ENCODE measurements around the gene SH2D7.

SH2D7 gene

DNA sequence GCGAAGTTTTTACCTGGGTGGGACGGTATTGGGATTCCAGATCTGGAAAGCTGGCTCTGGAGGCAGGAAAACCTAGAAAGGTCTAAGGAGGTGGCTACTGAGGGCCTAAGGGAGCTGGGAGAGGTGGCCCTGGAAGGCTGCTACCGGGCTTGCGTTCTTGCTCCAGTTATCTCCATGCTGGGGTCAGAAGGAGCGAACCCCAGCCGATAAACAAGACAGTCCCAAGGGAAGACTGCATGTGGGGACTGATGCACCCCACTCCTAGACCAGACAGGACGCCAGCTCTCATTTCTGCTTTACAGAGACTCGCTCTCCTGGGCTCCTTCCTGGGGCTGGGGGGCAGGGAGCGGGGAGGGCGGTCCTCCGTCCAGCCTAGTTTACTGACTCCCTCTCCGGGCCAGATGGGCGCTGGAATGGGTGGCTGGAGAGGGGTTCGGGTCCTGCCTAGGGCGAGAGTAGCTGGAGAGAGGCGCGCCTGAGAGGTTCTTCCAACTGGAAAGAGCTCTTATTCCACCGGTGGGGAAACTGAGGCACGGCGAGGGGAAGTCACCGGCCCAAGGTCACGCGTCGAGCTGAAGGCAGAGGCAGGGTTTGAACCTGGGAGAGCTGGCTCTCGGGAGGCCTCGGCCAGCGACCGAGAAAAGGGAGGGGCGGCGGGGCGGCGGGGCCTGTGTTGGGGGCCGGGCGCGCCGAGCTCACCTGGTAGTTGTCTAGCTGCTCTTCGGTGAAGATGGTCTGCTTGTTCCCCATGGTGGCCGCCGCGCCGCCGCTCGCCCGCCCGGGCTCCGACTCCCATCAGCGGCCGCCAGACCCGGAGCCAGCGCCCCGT, 38.3 kb downstream of the SH2D7 start:
- Histone ChIP-seq H3K4me3 (ENCODE audit: low read depth in 1 of 2, low read length in 2 of 2) (peak overlapping the region in 1 of 2 donors; percentile 31), H3K4me1 (ENCODE audit: control insufficient read depth in 1 of 2, insufficient read depth in 2 of 2, low read length in 2 of 2) (peaks cover 4 to 6% of the 10 kb centered on the region in 2 donors), H3K9me3 (ENCODE audit: control insufficient read depth in 1 of 2, low read length in 2 of 2) (no peaks in the 10 kb centered on the region), H3K27me3 (ENCODE audit: low read depth, low read length) (no peaks in the 10 kb centered on the region), H3K36me3 (ENCODE audit: control insufficient read depth in 1 of 2, insufficient read depth in 2 of 2, low read length in 2 of 2) (no peaks in the 10 kb centered on the region), H3K27ac (ENCODE audit: low read length) (no peak overlapping the region)

DNA sequence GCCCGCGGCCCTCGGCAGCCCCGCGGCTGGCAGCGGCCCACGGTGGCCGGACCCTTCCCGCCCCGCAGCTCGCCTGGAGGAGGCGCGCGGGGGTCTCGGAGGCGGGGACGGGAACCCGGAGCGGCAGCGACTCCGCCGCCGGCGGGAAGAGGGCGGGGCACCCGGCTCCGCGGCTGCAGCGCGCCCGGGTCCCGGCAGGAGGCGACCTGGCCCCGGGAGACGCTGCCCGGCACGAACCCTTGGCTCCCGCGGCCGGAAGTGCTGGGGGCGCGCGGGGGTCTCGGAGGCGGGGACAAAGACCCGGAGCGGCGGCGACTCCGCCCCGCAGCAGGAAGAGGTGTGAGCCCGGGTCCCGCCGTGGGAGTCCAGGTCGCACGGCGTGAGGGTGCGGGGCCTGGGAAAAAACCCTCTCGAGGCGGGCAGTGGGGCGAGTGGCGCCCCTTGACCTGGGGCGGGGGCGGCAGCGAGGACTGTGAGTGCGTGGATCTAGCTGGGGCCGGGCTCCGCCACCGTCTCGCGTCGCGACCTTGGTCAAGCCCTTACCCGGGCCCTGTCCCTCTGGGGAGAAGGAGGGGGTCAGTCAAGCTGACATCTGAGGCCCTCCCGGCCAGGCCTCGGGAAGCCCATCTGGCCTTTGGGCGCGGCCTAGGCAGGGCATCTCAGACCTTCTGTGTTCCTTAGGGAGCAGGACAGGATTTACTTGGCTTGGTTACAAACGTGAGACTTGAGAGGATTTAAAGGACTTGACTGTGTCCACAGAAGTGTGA, 39.1 kb downstream of the SH2D7 start, which contains the start of gene CIB2:
CIB2 (minus strand) TSS at position 151 of the 767 bp plus-strand sequence. CDS start 230 bp downstream, outside the sequence.
- Histone ChIP-seq H3K27ac (ENCODE audit: low read length) (peak within 1 kb of the TSS; percentile 74), H3K36me3 (ENCODE audit: control insufficient read depth in 1 of 2, insufficient read depth in 2 of 2, low read length in 2 of 2) (no peaks in the 10 kb centered on the region), H3K27me3 (ENCODE audit: low read depth, low read length) (no peaks in the 10 kb centered on the region), H3K9me3 (ENCODE audit: control insufficient read depth in 1 of 2, low read length in 2 of 2) (no peaks in the 10 kb centered on the region), H3K4me3 (ENCODE audit: low read depth in 1 of 2, low read length in 2 of 2) (peak within 1 kb of the TSS; percentile 65 to 74), H3K4me1 (ENCODE audit: control insufficient read depth in 1 of 2, insufficient read depth in 2 of 2, low read length in 2 of 2) (peaks cover 4 to 6% of the 10 kb centered on the region in 2 donors)

DNA sequence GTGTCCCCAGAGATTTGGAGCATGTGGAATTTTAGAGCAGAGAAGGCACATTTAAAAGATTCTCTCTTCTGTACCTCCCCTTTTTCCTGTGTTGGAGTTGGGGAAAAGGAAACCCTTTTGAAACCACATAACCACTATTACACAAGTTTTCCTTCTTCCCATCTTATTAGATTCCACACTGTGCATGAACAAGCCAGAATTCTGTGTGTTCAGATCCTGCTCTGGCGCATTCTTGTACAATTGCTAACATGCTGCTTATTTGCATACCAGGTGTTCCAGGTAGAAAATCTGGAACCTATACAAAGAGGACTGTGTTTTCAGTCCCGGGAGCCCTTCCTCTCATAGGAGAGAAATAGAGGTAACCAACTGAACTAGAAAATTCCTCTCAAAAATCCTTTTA, 41.4 kb downstream of the SH2D7 start:
- peaks cover 4 to 6% of the 10 kb centered on the region in 2 donors for H3K4me1 ChIP-seq (ENCODE audit: control insufficient read depth in 1 of 2, insufficient read depth in 2 of 2, low read length in 2 of 2)
- no peak overlapping the region for H3K27ac ChIP-seq (ENCODE audit: low read length)
- H3K9me3 ChIP-seq (ENCODE audit: control insufficient read depth in 1 of 2, low read length in 2 of 2) = no peaks in the 10 kb centered on the region
- H3K27me3 ChIP-seq (ENCODE audit: low read depth, low read length) = no peaks in the 10 kb centered on the region
- no peak overlapping the region for H3K4me3 ChIP-seq (ENCODE audit: low read depth in 1 of 2, low read length in 2 of 2)
- H3K36me3 ChIP-seq (ENCODE audit: control insufficient read depth in 1 of 2, insufficient read depth in 2 of 2, low read length in 2 of 2) = no peaks in the 10 kb centered on the region

DNA sequence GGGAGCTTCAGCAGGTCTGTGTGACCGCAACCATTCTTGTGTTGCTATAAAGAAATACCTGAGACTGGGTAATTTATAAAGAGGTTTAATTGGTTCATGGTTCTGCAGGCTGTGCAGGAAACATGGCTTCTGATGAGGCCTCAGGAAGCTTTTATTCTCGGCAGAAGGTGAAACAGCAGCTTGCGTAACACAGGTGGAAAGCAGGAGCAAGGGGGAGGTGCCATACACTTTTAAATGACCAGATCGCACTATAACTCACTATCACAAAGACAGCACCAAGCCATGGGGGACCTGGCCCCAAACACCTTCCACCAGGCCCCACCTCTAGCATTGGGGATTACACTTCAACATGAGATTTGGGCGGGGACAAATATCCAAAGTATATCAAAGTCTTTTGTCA, 47.2 kb downstream of the SH2D7 start:
- H3K36me3 ChIP-seq (ENCODE audit: control insufficient read depth in 1 of 2, insufficient read depth in 2 of 2, low read length in 2 of 2) = no peaks in the 10 kb centered on the region
- H3K27ac ChIP-seq (ENCODE audit: low read length) = no peak overlapping the region
- no peaks in the 10 kb centered on the region for H3K9me3 ChIP-seq (ENCODE audit: control insufficient read depth in 1 of 2, low read length in 2 of 2)
- H3K4me3 ChIP-seq (ENCODE audit: low read depth in 1 of 2, low read length in 2 of 2) = no peak overlapping the region
- no peaks in the 10 kb centered on the region for H3K27me3 ChIP-seq (ENCODE audit: low read depth, low read length)
- no peaks in the 10 kb centered on the region for H3K4me1 ChIP-seq (ENCODE audit: control insufficient read depth in 1 of 2, insufficient read depth in 2 of 2, low read length in 2 of 2)

DNA sequence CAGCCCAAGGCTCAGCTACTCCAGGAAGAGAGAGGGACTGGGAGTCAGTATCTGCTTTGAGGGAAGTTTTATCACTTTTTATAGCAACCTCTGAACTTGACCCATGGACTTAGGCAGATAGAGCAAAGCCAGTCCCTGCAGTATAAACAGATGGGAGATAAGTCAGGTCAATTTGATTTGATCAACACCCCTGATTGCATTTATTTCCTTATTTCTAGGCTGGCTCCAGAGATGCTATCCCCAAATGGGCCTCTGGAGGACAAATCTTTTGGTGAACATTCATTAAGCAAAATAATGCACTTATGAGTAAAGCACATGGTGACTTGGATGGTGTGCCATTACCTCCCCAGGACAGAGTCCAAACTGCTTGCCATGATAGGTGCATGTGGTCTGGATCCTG, 47.9 kb downstream of the SH2D7 start:
- Histone ChIP-seq H3K4me3 (ENCODE audit: low read depth in 1 of 2, low read length in 2 of 2) (no peak overlapping the region), H3K27ac (ENCODE audit: low read length) (no peak overlapping the region), H3K9me3 (ENCODE audit: control insufficient read depth in 1 of 2, low read length in 2 of 2) (no peaks in the 10 kb centered on the region), H3K36me3 (ENCODE audit: control insufficient read depth in 1 of 2, insufficient read depth in 2 of 2, low read length in 2 of 2) (no peaks in the 10 kb centered on the region), H3K4me1 (ENCODE audit: control insufficient read depth in 1 of 2, insufficient read depth in 2 of 2, low read length in 2 of 2) (no peaks in the 10 kb centered on the region), H3K27me3 (ENCODE audit: low read depth, low read length) (no peaks in the 10 kb centered on the region)

DNA sequence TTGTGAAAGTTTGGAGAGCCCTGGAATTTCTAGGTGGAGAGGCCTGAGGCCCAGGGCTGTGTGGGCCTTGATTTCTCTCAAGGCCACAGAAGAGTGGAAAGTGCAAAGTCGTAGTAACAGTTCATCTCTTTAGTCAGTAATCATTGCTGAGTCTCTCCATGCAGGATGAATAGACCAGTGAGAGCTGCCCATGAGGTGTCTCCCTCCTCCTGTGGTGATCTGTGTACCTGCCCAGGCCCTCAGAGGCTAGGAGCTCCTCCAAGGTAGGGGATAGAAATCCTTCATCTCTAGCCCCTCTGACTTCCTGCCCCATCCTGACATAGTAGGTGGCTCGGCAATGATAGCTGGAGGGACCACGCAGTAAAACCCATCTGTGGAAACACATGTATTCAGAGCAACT, 50.0 kb downstream of the SH2D7 start:
- no peak overlapping the region for H3K27ac ChIP-seq (ENCODE audit: low read length)
- no peaks in the 10 kb centered on the region for H3K36me3 ChIP-seq (ENCODE audit: control insufficient read depth in 1 of 2, insufficient read depth in 2 of 2, low read length in 2 of 2)
- H3K4me1 ChIP-seq (ENCODE audit: control insufficient read depth in 1 of 2, insufficient read depth in 2 of 2, low read length in 2 of 2) = no peaks in the 10 kb centered on the region
- H3K9me3 ChIP-seq (ENCODE audit: control insufficient read depth in 1 of 2, low read length in 2 of 2) = no peaks in the 10 kb centered on the region
- no peak overlapping the region for H3K4me3 ChIP-seq (ENCODE audit: low read depth in 1 of 2, low read length in 2 of 2)
- no peaks in the 10 kb centered on the region for H3K27me3 ChIP-seq (ENCODE audit: low read depth, low read length)

DNA sequence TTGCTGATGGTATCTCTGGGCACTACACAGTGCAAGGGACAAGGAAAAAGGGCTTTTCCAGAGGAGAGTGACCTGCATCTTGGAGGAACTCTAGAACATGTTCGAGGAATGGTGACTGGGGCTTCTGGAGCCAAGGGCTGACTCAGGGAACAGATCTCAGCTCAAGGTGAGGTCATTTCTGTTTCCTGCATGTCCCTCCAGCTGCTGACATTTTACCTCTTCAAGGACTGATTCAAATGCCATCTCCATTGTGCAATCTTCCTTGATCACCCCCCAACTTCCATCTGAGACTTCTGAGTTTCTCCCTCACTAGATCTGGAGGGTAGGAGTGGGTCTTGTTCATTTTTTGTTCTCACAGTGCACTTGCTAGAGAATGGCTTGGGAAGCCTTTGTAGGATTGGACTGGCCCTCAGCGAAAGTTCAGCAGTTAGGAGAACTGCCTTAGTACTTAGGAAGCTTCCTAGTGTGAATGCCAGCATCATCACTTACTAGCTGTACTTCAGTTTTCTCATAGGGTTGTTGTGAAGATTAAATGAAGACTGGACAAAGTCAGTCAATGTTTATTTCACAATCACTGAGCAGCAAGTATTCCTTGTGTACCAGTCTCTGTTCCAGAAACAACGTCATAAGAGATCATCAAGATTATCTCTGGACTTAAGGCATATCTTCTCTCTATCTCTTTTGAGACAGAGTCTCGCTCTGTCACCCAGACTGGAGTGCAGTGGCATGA, 54.2 kb downstream of the SH2D7 start:
- Histone ChIP-seq H3K27ac (ENCODE audit: low read length) (no peak overlapping the region), H3K4me3 (ENCODE audit: low read depth in 1 of 2, low read length in 2 of 2) (no peak overlapping the region), H3K4me1 (ENCODE audit: control insufficient read depth in 1 of 2, insufficient read depth in 2 of 2, low read length in 2 of 2) (peaks cover 6 to 8% of the 10 kb centered on the region in 2 donors), H3K36me3 (ENCODE audit: control insufficient read depth in 1 of 2, insufficient read depth in 2 of 2, low read length in 2 of 2) (no peaks in the 10 kb centered on the region), H3K27me3 (ENCODE audit: low read depth, low read length) (no peaks in the 10 kb centered on the region), H3K9me3 (ENCODE audit: control insufficient read depth in 1 of 2, low read length in 2 of 2) (no peaks in the 10 kb centered on the region)

DNA sequence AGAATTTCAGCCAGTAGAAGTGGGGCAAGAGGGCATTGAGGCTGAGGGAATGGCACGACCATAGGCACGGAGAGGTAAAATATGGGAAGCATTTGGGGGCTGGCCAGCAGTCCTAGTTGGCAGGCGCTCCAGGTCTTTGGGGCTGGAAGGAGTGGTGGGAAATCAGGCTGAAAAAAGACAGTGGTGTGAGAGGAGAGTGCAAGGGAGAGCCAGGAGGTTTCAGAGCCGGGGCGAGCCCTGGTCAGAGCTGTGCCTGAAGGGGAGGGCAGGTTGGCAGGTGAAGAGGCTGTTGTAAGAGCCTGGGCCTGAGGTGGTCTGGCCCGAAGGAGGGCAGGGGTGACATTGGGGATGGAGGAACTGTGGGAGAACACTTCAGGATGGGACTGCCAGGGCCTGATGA, 55.2 kb downstream of the SH2D7 start:
- Histone ChIP-seq H3K4me1 (ENCODE audit: control insufficient read depth in 1 of 2, insufficient read depth in 2 of 2, low read length in 2 of 2) (peaks cover 6 to 8% of the 10 kb centered on the region in 2 donors), H3K27ac (ENCODE audit: low read length) (no peak overlapping the region)

DNA sequence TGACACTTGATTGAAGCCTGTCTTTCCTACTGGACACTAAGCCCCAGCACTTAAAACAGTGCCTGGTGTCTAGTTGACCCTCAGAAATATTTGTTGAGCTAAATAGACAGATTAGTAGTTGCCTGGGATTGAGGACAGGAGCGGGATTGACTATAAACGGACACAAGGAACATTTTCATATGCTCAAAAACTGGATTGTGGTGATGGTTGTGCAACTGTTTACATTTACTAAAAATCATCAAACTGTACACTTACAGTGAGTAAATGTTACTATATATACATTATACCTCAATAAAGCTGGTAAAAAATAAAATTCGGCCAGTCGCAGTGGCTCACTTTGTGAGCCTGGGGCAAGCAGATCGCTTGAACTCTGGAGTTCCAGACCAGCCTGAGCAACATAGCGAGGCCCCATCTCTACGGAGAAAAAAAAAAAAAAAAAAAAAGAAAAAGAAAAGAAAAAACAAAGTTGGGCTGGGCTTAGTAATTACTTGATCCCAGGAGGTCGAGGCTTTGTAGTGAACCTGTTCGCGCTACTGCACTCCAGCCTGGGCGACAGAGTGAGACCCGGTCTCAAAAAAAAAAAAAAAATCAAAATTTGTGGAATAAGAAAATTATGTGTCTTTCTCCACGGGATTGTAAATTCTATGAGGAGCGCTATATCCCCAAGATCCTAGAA, 56.2 kb downstream of the SH2D7 start:
- Histone ChIP-seq H3K9me3 (ENCODE audit: control insufficient read depth in 1 of 2, low read length in 2 of 2) (no peaks in the 10 kb centered on the region), H3K4me1 (ENCODE audit: control insufficient read depth in 1 of 2, insufficient read depth in 2 of 2, low read length in 2 of 2) (peaks cover 6 to 8% of the 10 kb centered on the region in 2 donors), H3K27me3 (ENCODE audit: low read depth, low read length) (no peaks in the 10 kb centered on the region), H3K4me3 (ENCODE audit: low read depth in 1 of 2, low read length in 2 of 2) (peak overlapping the region; percentile 85 to 86), H3K36me3 (ENCODE audit: control insufficient read depth in 1 of 2, insufficient read depth in 2 of 2, low read length in 2 of 2) (no peaks in the 10 kb centered on the region), H3K27ac (ENCODE audit: low read length) (peak overlapping the region; percentile 80)

More for the DNA sequence above, 55.2 kb downstream of the SH2D7 start:
- Histone ChIP-seq H3K27me3 (ENCODE audit: low read depth, low read length) (no peaks in the 10 kb centered on the region), H3K36me3 (ENCODE audit: control insufficient read depth in 1 of 2, insufficient read depth in 2 of 2, low read length in 2 of 2) (no peaks in the 10 kb centered on the region), H3K9me3 (ENCODE audit: control insufficient read depth in 1 of 2, low read length in 2 of 2) (no peaks in the 10 kb centered on the region), H3K4me3 (ENCODE audit: low read depth in 1 of 2, low read length in 2 of 2) (no peak overlapping the region)

DNA sequence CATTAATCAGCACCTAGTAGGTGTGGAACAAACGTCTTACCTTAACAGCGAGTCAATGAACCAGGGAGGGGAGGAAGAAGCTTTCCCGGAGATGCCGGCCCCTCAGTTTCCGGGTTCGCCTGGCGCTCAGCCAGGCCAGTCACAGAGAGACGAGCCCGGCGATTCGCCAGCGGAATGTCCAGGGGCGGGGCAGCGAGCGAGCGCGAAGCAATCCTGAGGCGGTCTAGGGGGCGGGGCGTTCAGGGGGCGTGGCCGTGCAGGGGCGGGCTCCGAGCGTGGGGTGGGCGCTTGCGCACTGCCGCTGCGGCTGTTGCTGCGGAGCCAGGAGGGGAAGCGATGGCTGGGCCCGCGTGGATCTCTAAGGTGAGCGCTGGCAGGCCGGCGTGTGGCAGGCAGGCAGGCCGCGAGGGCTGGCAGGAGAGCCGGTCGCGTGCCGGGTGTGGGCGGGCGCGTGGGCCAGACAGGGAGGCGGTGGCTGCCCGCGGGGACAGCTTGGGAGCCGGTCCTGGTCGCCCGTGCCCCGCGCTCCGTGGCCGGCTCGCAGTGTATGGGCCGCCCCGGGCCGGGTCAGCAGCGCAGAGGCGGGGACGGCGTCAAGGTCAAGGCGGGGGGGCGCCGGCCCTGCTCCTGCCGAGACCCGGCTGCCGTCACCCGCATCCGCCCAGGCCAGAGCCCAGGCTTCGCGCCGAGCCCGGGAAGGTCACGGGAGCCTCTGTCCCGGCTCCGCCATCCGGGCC, 56.9 kb downstream of the SH2D7 start, which contains the start of gene IDH3A:
IDH3A (plus strand) TSS at position 295 of the 737 bp plus-strand sequence; CDS start at position 337, 42 bp downstream.
- H3K27me3 ChIP-seq (ENCODE audit: low read depth, low read length) = no peaks in the 10 kb centered on the region
- no peaks in the 10 kb centered on the region for H3K9me3 ChIP-seq (ENCODE audit: control insufficient read depth in 1 of 2, low read length in 2 of 2)
- H3K36me3 ChIP-seq (ENCODE audit: control insufficient read depth in 1 of 2, insufficient read depth in 2 of 2, low read length in 2 of 2) = no peaks in the 10 kb centered on the region
- peak within 1 kb of the TSS; percentile 80 for H3K27ac ChIP-seq (ENCODE audit: low read length)
- H3K4me1 ChIP-seq (ENCODE audit: control insufficient read depth in 1 of 2, insufficient read depth in 2 of 2, low read length in 2 of 2) = peaks cover 6 to 8% of the 10 kb centered on the region in 2 donors
- H3K4me3 ChIP-seq (ENCODE audit: low read depth in 1 of 2, low read length in 2 of 2) = peak within 1 kb of the TSS; percentile 85 to 86
